NCI-H1930 (cell line): ENCODE data around the gene FOXP1.

ENCODE experiments used
- DNase-seq, 2 experiments: peaks; one replicate each; lab custom pipeline; 2025; lab: John Stamatoyannopoulos, UW

The FOXP1 gene

GRCh38 chr3:71144525-71145253 is 438.8 kb downstream of the FOXP1 start:
- DNase-seq, result no peak

GRCh38 chr3:71143493-71143892 is 440.0 kb downstream of the FOXP1 start:
- DNase-seq, result no peak

GRCh38 chr3:71142441-71143161 is 440.9 kb downstream of the FOXP1 start:
- no peak for DNase-seq

GRCh38 chr3:71140477-71140876 is 443.1 kb downstream of the FOXP1 start:
- DNase-seq, result no peak

- no peak for DNase-seq
Observed at GRCh38 chr3:71139496-71139895, 444.0 kb downstream of the FOXP1 start.

GRCh38 chr3:71138410-71138809 is 445.1 kb downstream of the FOXP1 start:
- no peak for DNase-seq

- no peak for DNase-seq
Observed at GRCh38 chr3:71136276-71136675, 447.3 kb downstream of the FOXP1 start.

- DNase-seq, result no peak
Observed at GRCh38 chr3:71135373-71136088, 448.0 kb downstream of the FOXP1 start.

GRCh38 chr3:71134521-71134920 is 449.0 kb downstream of the FOXP1 start:
- DNase-seq, result no peak

GRCh38 chr3:71133865-71134264 is 449.7 kb downstream of the FOXP1 start:
- no peak for DNase-seq

GRCh38 chr3:71132995-71133730 is 450.4 kb downstream of the FOXP1 start:
- peak; percentile 50 to 52 for DNase-seq

GRCh38 chr3:71131375-71132314 is 451.9 kb downstream of the FOXP1 start:
- no peak for DNase-seq

GRCh38 chr3:71130471-71131374 is 452.8 kb downstream of the FOXP1 start:
- no peak for DNase-seq

GRCh38 chr3:71129611-71130431 is 453.7 kb downstream of the FOXP1 start:
- DNase-seq, result peak in 1 of 2 experiments; percentile 3

- no peak for DNase-seq
Observed at GRCh38 chr3:71128961-71129360, 454.6 kb downstream of the FOXP1 start.

- no peak for DNase-seq
Observed at GRCh38 chr3:71127844-71128243, 455.7 kb downstream of the FOXP1 start.

GRCh38 chr3:71127052-71127831 is 456.3 kb downstream of the FOXP1 start:
- DNase-seq, result no peak

GRCh38 chr3:71125738-71126137 is 457.8 kb downstream of the FOXP1 start:
- DNase-seq, result no peak
